NOMO-1 treated with dmso at 0.1 percent for 144 hours (cell line): ENCODE results near the gene HLA-DQB2.
A peak's percentile ranks its signal among the peaks of the same experiment; 100 is the strongest.
"Not testable (repeated sequence)": the region's sequence is repeated elsewhere in the genome, so short reads cannot be mapped to it uniquely, and the experiment has no call there.

Source experiments
- DNase-seq: peaks from one replicate; lab custom pipeline; 2025; ENCODE audit not compliant: unreplicated experiment; lab: John Stamatoyannopoulos, UW

The HLA-DQB2 gene

GRCh38 chr6:32763421-32763820 lies at the start of gene HLA-DQB2:
TSS of gene HLA-DQB2 (minus strand) at chr6:32763532. CDS start at chr6:32763470, 62 bp downstream.
- no peak for DNase-seq

DNA sequence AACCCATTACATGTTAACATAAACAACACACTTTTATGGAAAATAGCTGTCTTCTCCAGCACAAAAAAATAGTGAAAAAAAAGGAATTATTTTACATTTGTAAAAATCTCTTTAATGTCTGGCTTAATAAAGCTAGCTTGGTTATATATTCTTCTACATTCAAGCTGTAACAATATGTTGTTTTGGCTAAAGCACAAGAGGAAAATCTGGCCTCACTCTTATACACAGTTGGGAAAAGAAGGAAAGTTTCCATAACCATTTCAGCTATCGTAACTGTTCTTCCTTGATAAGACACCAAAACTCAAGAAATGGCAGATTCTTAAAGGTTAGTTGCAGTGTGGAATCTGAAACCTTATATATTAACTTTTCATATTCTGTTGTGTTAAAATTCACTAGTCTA lies 45.8 kb upstream of the HLA-DQB2 start:
- DNase-seq, result no peak

GRCh38 chr6:32807020-32807580 lies 43.8 kb upstream of the HLA-DQB2 start:
- no peak for DNase-seq

- not testable (repeated sequence) for DNase-seq
Measured at GRCh38 chr6:32805404-32805803, 42.1 kb upstream of the HLA-DQB2 start.

GRCh38 chr6:32803416-32803815 lies 40.1 kb upstream of the HLA-DQB2 start:
- DNase-seq, result no peak

DNA sequence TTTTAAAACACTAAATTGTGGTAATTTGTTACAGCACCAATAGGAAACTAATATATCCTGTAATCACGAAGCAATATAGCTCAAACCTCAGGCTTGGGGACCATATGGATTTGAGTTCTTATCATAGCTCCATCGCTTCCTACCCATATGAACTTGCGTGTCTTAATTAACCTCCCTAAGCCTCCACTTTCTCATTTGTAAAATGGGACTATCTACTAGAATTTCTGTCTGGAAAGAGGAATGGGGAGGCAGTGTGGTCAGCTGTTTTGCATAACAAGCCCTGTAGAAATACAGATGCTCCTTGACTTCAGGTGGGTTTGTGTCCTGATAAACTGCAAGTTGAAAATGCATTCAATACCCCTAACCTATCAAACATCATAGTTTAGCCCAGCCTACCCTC lies 36.4 kb upstream of the HLA-DQB2 start:
- DNase-seq, result no peak

GRCh38 chr6:32799168-32799567 lies 35.8 kb upstream of the HLA-DQB2 start:
- no peak for DNase-seq

DNA sequence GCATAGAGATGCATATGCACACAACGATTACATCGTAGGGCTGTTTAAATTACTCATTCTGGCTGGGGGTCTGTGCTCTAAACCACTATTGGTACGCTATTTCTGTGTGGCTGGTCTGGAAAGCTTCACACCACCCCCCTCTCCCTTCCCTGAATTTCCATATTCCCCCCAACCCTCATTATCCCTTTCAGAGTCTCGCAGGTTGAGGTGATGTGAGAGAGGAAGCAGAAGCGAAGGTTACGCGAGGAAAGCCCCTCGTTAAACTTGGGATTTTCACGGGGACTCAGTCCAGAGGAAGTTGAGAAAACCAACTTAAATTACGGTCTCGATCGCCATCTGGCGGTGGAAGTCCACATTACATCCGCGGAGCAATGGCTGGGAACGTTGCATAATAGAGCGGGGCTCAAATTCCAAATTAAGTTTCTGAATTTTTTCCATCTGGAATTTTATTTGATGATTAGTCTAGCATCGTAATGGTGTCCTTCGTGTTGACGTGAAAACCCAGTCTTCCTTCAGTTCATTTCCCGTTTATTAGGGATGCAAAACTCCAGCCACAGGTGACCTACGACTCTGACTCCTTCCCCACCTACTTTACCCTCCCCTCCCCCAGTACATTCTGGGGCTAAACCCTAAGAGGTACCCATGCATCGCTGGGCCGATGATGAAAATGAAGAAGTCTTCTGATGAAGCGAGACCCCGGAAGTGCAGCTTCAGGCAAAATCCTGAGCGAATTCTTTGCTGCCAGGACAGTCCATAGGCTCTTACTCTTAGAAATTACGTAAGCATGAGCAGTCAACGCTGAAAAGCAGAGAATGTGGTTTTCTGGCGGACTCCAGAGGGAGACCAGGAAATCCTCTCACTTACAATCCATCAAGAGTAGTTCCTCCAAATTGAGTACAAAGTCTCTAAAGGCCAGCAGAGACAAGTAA lies 33.8 kb upstream of the HLA-DQB2 start:
- DNase-seq, result peak; percentile 36

GRCh38 chr6:32794510-32794909 lies 31.2 kb upstream of the HLA-DQB2 start:
- DNase-seq, result peak; percentile 57

- DNase-seq, result no peak
Measured at GRCh38 chr6:32792901-32793435, 29.6 kb upstream of the HLA-DQB2 start.

- no peak for DNase-seq
Measured at GRCh38 chr6:32790306-32790705, 27.0 kb upstream of the HLA-DQB2 start.

DNA sequence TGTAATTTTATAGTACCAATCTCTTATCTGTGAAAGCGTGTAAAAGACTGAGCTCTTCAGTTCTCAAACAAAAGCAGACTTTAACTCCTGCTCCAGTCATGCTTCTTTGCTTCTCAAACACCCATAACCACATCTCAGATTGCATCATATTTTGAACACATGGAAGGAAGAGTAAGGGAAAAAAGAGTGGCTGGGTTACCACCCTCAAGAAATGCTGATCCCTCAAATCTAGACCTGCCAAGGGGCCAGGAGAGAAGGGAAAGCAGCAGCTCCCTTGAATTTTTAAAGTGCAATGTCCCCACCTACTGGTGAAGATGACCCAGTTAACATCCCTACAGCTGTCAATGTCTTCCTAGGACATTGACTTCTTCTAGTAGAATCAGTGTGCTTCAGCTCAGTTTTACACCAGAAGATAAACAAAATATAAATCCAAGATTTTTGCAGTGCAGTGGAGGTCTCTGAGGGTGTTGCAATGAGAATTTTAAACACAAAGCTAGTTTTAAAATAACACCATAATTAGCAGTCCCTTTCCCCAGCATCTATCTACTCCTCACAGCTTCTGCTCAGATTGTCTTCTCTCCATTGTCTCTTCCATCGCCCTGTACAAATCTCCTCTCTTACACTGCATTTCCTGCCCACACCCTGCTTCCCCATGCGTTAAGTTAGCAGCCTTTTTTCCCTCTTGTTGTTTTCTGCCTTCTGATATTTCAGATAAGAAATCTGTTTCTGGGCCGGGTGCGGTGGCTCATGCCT lies 22.6 kb upstream of the HLA-DQB2 start:
- peak; percentile 52 for DNase-seq

GRCh38 chr6:32782923-32783322 lies 19.6 kb upstream of the HLA-DQB2 start:
- DNase-seq, result not testable (repeated sequence)

DNA sequence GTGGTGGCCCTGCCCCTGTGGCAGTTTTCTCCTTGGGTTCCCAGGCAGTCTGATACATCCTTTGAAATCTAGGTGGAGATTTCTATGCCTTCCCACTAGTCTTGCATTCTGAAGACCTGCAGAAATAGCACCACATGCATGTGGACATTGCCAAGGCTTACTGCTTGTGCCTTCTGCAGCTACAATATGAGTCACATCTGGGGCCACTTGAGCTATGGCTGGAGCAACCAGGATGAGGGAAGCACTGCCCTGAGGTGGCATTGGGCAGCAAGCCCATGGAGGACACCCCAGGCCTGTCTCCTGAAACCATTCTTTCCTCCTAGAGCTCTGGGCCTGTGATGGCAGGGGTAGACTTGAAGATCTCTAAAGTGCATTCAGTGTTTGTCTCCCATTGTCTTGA lies 15.7 kb upstream of the HLA-DQB2 start:
- DNase-seq, result no peak

GRCh38 chr6:32775071-32775470 lies 11.7 kb upstream of the HLA-DQB2 start:
- DNase-seq, result no peak

DNA sequence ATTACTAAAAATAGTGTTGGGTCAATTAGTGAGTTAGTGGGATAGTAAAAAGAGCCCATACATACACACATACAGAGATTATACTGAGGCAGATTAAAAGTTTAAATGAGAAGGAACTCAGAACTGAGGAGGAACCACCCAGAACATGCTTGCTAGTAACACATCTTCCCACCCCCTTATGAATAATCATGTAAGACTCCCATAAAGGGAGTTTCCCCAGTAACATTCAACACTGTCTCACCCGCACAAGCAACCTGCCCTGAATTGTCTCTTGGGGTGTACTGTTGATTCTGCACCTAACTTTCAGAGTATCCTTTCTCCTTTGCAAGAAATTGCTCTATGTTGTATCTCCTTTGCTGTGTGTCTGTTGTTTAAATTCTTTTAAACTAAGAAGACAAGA lies 11.1 kb upstream of the HLA-DQB2 start:
- no peak for DNase-seq

DNA sequence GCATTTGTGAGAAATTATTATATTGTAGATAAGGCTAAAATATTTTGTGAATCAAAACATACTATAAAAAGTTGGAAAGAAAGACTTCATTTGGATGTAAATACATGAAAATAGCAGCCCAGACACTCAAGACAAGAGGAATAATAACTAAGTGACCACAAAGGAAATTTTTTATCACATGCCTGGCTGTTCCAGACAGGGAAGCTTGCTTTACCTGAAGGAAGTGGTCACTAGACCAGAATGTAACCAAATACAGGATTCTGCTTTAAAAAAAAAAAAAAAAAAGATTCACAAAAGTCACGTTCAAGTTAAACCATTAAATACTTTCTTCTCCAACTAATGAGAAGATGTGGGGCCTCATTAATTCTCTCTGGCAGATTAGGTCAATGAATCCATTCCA lies 9.3 kb upstream of the HLA-DQB2 start:
- no peak for DNase-seq

GRCh38 chr6:32764048-32764447 lies 716 bp upstream of the HLA-DQB2 start:
- DNase-seq, result no peak

DNA sequence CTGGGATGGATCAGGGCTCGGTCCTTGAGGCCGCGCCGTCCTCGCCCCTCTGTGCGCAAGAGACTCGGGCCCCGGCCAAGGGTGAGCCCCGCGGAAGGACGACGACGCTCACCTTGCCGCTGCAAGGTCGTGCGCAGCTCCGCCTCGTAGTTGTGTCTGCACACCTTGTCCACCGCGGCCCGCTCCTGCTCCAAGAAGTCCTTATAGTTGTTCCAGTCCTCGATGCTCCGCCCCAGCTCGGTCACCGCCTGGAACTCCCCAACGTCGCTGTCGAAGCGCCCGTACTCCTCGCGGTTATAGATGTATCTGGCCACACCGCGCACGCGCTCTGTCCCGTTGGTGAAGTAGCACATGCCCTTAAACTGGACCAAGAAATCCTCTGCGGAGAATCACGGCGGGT lies 1.8 kb downstream of the HLA-DQB2 start:
- no peak for DNase-seq

DNA sequence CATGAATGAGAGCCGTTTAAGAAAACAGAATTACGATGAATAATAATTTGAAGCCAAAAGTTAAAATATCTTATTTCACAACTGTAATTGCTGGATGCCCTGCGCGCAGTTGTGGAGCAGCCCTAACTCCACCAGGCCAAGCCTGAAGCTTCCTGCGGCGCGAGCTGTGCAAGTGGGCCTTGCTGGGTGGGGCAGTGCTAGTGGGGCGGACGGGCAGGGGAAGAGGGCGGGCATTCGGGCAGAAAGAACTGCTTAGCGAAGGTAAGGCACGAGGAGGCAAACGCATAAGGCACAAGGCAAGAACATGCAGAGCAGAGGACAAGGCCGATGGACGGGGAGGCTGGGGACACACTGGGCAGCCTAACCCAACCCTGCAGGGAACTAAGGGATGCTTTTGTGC lies 2.3 kb downstream of the HLA-DQB2 start:
- DNase-seq, result no peak

DNA sequence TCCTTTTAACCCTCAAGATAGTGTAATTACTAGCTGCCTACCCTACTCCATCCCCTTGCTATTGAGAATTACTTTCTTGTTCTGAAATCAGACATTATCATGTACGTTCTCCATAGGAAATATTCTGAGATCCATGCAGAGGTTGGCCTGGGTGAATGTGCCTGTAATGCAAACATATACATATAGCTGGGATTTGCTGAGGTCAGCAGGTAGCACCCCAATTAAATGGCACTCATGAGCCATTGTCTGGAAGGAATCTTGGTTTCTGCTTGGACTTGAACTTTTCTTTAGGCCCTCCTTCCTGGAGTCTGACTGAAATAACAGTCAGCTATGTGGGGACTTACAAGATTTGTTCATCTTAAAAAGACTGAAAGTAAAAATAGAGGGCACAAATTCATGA lies 3.7 kb downstream of the HLA-DQB2 start:
- no peak for DNase-seq

DNA sequence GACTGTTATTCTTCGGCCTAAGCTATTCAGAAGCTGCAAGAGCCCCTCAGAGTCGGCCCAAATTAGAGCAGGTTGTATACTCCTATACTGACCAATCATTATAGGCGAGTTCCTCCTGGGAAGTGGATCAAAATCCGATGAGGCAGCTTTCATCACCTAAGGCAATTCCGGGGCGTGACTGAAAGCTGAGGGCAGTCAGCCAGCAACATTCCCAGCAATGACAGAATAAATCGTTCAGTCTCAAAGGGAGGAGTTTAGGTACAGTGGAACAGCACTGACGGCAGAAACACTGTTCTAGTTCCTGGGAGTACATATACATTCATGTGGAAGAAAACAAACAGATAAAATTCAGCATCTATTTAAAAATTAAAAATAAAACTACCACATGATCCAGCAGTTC lies 10.8 kb downstream of the HLA-DQB2 start:
- DNase-seq, result no peak
